ENCODE results near the gene KCNJ5.

KCNJ5 gene

DNA sequence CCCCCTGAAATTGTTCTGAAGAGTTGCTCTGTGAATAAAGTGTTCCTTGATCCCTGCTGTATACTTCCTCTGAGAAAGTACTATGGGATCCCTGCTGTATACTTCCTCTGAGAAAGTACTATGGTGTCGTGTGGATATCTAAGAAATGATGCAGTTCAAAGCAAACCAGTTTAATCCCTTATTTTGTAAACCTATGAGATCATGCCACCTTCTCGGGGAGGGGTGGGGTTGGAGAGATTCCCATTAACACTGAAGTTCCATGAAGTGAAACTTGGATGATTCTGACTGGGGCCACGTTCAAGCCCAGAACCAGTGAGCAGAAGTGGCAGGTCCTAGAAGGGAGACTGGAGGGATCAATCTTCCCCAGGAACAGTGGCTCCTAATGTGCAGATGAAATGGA, 64.5 kb downstream of the KCNJ5 start:
- no peak for DNase-seq

DNA sequence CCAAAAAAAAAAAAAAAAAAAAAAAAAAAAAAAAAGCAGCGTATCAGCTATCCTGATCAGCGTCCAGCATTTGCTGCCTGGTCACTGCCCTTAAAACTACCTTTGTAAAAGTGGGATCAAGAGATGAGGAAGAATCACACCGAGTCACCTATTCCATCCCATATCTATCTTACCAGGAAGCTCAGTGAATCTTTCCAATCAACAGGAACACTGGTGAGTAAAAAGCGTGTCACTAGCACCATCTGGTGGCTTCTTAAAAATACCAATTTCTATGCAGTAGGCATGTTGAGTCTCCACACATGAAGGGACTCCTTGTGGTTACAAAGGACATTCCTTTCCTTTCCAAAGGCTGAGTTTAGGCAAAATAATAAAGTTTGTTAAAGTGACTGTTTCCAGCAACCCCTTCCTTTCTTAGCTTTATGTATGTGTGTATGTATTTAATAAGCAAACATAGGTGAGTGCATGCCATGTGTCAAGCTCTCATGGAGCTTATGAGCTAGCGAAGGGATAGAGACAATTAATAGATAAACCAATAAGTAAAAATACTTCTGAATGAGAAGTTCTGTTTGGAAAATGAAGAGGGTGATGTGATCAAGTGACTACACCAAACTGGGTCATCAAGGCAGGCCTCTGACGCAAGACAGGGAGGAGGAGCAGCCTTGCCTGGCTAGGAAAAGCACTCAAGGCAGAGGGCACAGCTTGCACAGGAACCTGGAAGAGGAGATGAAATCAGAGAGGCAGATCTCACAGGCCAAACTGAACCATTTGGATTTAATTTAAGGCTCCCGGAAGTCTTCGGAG, 65.4 kb downstream of the KCNJ5 start:
- DNase-seq = peak in 12 of 51 donors; percentile 9 to 70 (median 26)

DNA sequence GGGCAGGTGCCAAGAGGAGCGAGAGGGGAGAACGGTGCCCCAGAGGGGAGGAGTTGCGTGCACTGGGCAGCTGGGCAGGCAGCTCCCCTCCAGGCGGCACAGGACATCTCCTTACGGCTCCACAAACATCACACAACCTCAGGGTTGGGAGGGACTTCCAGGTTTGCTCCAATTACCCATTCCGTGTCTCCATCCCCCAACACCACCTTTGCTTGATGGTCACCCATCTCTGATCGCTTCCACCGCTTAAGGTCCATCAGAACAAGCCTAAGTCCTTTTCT, 66.0 kb downstream of the KCNJ5 start:
- DNase-seq = no peak

DNA sequence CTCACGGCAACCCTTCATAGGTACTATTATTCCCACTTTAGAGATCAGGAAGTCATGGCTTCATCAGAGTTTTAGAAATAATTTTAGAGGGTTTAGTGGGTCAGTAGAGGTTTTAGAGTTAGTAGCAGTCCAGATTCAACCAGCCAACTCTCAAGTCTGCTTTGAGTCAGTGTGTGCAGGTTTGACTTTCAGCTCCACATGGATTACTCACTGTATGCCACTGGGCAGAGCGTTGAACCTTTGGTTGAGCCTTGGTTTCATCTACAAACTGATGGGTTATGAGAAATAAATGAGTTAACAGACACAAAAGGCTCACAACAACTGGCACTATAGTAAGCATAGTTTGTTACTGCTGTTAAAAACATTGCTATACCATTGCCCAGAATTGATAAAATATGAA, 70.5 kb downstream of the KCNJ5 start:
- DNase-seq = no peak

DNA sequence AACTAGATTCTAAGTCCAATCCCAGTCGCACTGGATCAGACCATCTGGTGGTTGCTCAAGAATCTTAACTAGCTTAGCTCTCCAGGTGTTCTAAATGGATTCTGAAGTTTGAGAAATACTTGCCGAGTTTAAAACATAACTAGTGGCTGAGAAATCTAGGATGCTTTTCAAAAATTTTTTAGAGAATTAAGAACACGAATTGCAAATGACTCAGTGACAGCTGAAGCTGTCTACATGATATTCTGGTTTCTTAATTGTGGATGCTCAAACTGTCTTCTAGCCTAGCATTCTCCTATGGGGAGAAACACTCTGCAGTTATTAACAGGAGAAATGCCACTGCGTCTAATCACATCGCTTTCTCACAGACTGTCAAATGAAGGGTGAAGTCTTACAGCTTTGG, 71.7 kb downstream of the KCNJ5 start:
- no peak for DNase-seq

DNA sequence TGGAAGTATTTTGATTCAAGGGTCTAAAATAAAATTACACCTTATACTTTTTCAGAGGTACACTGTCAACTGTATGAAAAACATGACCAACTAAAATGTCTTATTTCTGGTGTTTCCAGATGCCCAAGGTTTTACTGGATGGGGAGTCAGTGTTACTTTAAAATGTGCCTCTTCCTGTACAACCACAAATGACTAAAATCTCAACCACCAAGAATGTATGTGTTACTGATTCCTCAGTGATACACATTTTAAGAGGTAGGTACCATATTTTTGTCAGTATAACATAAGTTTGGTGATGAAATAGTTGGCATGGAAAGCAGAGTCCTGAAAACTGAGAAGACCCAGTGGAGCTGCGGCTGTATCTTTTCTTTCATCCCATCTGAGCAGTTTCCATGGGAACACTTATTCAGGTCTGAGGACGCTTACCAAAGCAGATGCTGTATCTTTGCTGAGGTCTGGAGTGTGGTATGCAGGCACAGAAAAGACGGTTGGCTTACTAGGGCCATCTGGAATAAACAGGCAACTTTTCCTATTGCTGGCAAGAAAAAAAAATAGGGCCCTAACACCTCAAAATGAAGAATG, 72.7 kb downstream of the KCNJ5 start:
- DNase-seq = no peak

DNA sequence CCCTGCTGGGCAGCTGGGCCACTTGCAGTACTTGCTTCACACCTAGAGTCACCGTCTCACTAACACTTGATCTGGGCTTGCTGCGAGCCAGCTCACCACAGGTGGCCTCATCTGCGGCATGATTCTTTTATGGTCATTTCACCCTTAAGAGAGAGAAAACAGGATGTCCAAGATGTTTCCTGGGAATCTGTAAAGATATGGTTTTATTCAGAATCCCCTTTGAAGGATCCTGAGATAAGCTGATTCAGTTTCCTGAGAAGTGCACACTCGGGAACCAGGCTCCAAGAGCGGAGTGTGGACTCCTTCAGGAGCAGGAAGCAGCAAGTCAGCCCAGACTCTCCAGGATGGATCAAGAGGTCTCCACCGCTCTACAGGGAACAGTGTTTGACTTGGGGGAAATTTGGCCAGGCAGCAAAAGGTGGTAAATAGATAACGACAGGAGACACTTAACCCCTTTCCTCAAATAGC, 73.3 kb downstream of the KCNJ5 start:
- DNase-seq = no peak

DNA sequence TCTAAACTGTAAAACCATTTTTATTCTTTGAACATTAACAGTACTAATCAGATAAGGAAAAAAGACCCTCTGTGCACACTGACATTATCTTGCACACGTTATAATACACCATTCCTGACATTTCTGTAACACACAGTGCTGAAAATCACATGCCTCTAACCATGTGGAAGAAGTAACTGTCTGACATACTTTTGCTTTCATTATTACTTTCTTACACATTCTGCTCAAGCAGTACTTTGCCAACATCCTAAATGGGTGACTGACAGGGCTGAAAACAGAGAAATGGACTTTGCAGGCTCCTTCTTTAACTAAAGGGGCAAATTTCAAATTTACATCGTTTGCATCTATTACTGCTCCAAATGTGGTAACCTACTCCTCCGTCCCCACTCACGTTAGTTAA, 74.3 kb downstream of the KCNJ5 start:
- DNase-seq = no peak

DNA sequence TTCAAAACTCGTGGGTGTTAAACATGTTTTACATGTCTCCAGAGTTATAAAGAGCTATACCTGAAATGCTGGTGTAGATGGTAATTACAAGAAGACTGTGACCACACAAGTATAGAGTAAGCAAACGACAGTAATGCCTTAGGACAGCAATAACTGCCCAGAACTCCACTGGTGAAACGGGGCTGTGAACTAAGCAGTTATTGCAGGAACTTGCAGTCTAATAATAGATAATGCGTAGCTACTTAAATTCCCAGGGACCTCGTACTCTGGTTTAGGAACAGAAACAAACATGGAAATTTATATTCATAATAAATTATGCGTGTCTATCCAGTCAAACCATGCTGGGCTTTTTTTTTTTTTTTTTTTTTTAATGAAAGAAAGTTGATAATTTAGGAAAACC, 76.4 kb downstream of the KCNJ5 start:
- no peak for DNase-seq

DNA sequence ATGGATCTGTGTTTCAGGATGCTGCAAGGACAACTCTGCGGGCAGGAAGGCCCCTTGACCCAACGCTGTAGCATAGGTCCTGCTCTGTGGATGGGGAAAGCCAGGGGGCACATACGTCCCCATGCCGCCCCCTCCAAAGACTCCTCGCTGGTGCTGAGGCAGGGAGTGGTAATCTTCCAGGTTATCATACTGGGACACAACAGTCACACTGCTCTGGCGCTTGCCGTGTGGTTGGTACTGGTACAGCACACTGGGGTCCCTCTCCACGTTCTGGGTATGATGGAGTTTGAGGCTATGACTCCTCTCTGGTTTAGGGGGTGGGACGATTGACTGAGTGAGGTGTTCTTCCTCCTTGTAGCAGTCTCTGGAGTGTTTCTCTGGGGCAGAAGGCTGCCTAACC, 77.8 kb downstream of the KCNJ5 start:
- DNase-seq = no peak
